Measurements from ENCODE around the gene PLA2G2E.

- TF ChIP-seq CTCF (IDR thresholded peaks at IDR 0.05) (no peak), POLR2A (IDR thresholded peaks at IDR 0.05) (no peak)
These were observed 2.1 kb downstream of the PLA2G2E start for GRCh38 chr1:19921310-19921709.
